Psoas muscle (tissue), 8 donors: ENCODE measurements around the gene CHD6. TPM values are rescaled to one million over a fixed set of nuclear protein-coding genes. Genes with fewer than 3 reads are reported as not detected.

ENCODE experiments used
- ATAC-seq, 4 donors: fragments of 200-7000 bp; cut with Tn5 transposase; one replicate each; pipeline ENCODE4 v1.9.1; 2020; ENCODE audit warnings: moderate library complexity in 3 of 4, mild to moderate bottlenecking in 2 of 4
- DNase-seq, 2 donors: peaks; one replicate each; pipeline ENCODE4 v3.0.0-alpha.2; 2020
- H3K27ac ChIP-seq: fragments of 200-600 bp; one replicate; pipeline ENCODE4 v1.8.0; 2022
- H3K27me3 ChIP-seq, 3 donors: fragments of 200-600 bp in 1 of 3; one replicate each; pipeline versions ENCODE4 v1.6.1 to v1.8.0; 2013 to 2022; ENCODE audit warnings: low read length in 2 of 3, mild to moderate bottlenecking in 2 of 3, moderate library complexity in 1 of 3; ENCODE audit not compliant: insufficient read depth in 3 of 3
- H3K36me3 ChIP-seq, 2 donors: fragments of 200-600 bp in 1 of 2; one replicate each; pipeline versions ENCODE4 v1.6.1 to v1.8.0; 2013 to 2022; ENCODE audit warnings: low read depth in 1 of 2, mild to moderate bottlenecking in 1 of 2, moderate library complexity in 1 of 2; ENCODE audit not compliant: insufficient read depth in 1 of 2
- H3K4me1 ChIP-seq: fragments of 200-600 bp; one replicate; pipeline ENCODE4 v1.8.0; 2022
- H3K4me3 ChIP-seq: fragments of 200-600 bp; one replicate; pipeline ENCODE4 v1.8.0; 2022; ENCODE audit warnings: mild to moderate bottlenecking
- H3K9me3 ChIP-seq: fragments of 200-600 bp; one replicate; pipeline ENCODE4 v1.8.0; 2022
- CTCF ChIP-seq: fragments of 200-600 bp; IDR thresholded peaks from one replicate; pipeline ENCODE4 v1.8.0; 2022; ENCODE audit warnings: antibody characterized with exemption
- WGBS, 3 donors: extraction: QIAGEN DNeasy Blood & Tissue Kit; methylation state at CpG; one replicate each; pipeline versions ENCODE4 v1.1.6 to v1.1.7; 2013; 5-methylcytosine and 5-hydroxymethylcytosine counted together
- intact Hi-C, 2 donors: fragments of 100-400 bp; cut with DNase I; formaldehyde crosslinking; loops; one replicate each; pipeline versions ENCODE4 v1.11.0 to v1.14.2; 2022
- polyA plus RNA-seq, 3 donors: library from polyadenylated mRNA; stranded (reverse); fragments of 200-250 nt; gene quantifications; one replicate each; pipeline ENCODE4 v1.2.3, GENCODE V29; 2013
- total RNA-seq, 4 donors: library from RNA; stranded (reverse); fragmentation: NEBNext Ultra II Directional in 2 of 4; extraction: Animal tissue kit (Norgen Biotek cat#: 25700) in 2 of 4; gene quantifications; one replicate each; pipeline versions ENCODE4 v1.2.1 to v1.2.4, GENCODE V29; 2021 to 2023
- donor health status: healthy with polysubstance abuse.
- donor health status: DM: no; HTN: no; CAD: no; lungs with moderate emphysema.
- donor health status: Bipolar disorder and iron deficiency.
- donor health status: healthy.
- donor health status: DM: yes; HTN: yes; CAD: no.
- donor health status: DM: no; HTN: no; CAD: no.
- donor health status: DM: no; HTN: no; CAD: no.
- donor health status: DM: yes; HTN: yes; CAD: no.

CHD6 gene
- total and polyA plus RNA-seq, 7 donors, result 1.7 to 30.4 (median 17.2) TPM

GRCh38 chr20:41507436-41507835 is 110.7 kb downstream of the CHD6 start:
- Histone ChIP-seq H3K4me3 (no peak overlapping the region), H3K27ac (no peak overlapping the region), H3K4me1 (peaks cover 35% of the 10 kb centered on the region), H3K27me3 (no peaks in the 10 kb centered on the region), H3K36me3 (no peaks in the 10 kb centered on the region), H3K9me3 (no peaks in the 10 kb centered on the region)
- 89 to 94% (median 94%) methylated on average over 5 of the region's 5 CpGs for WGBS, 3 donors
- no peak for ATAC-seq
- DNase-seq, result no peak
- intact Hi-C loops, result no loop called here
- no peak for TF ChIP-seq CTCF

GRCh38 chr20:41506192-41506915 is 111.8 kb downstream of the CHD6 start:
- H3K4me3 ChIP-seq, result no peak overlapping the region
- H3K36me3 ChIP-seq, result no peaks in the 10 kb centered on the region
- peaks cover 32% of the 10 kb centered on the region for H3K4me1 ChIP-seq
- H3K27ac ChIP-seq, result no peak overlapping the region
- intact Hi-C loops, result no loop called here
- no peak for TF ChIP-seq CTCF
- no peak for ATAC-seq
- no peak for DNase-seq
- no peaks in the 10 kb centered on the region for H3K9me3 ChIP-seq
- no peaks in the 10 kb centered on the region for H3K27me3 ChIP-seq
- 61 to 76% (median 69%) methylated on average over 4 of the region's 4 CpGs for WGBS, 3 donors

GRCh38 chr20:41505184-41505583 is 113.0 kb downstream of the CHD6 start:
- DNase-seq (no peak), ATAC-seq (no peak)
- no peak overlapping the region for H3K4me3 ChIP-seq
- no peaks in the 10 kb centered on the region for H3K36me3 ChIP-seq
- intact Hi-C loops, result no loop called here
- no peak for TF ChIP-seq CTCF
- 94 to 96% (median 94%) methylated on average over 7 of the region's 7 CpGs for WGBS, 3 donors
- no peak overlapping the region for H3K27ac ChIP-seq
- no peaks in the 10 kb centered on the region for H3K27me3 ChIP-seq
- H3K4me1 ChIP-seq, result peaks cover 32% of the 10 kb centered on the region
- no peaks in the 10 kb centered on the region for H3K9me3 ChIP-seq

- ATAC-seq, result no peak
- no peaks in the 10 kb centered on the region for H3K27me3 ChIP-seq
- no peaks in the 10 kb centered on the region for H3K9me3 ChIP-seq
- 42 to 46% (median 44%) methylated on average over 1 of the region's 1 CpG for WGBS, 3 donors
- DNase-seq, result no peak
- no peak overlapping the region for H3K4me3 ChIP-seq
- no peak overlapping the region for H3K27ac ChIP-seq
- no peak for TF ChIP-seq CTCF
- intact Hi-C loops, result no loop called here
- H3K4me1 ChIP-seq, result peaks cover 13% of the 10 kb centered on the region
- peaks cover 3 to 21% of the 10 kb centered on the region in 2 donors for H3K36me3 ChIP-seq
Measured at GRCh38 chr20:41501376-41501775, 116.8 kb downstream of the CHD6 start.
